GM19324 (cell line): Measurements from ENCODE around the gene CLASP2.

Experiments used
- ATAC-seq: cut with Tn5 transposase; IDR thresholded peaks from one replicate; pipeline ENCODE4 v1.9.1; 2021; ENCODE audit warnings: mild to moderate bottlenecking, moderate library complexity; ENCODE audit not compliant: unreplicated experiment, low FRiP score

CLASP2 gene

DNA sequence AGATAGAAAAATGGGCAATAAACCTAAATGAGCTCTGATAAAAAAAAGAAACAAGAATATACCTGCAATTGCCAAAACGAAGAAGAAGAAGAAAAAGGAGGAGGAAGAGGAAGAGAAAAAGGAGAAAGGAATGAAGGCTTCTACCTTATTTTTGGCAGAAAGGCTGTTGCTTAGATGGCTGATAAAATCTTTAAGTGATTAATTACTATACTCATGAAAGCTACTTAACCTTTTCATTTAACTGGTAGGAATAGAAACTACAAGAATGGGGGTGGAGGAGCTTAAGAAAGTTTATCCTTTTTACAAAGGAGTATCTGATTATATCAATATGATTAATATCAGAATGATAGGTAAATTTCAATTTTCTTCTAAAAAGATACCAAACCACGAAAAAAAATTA lies 75.2 kb downstream of the CLASP2 start:
- ATAC-seq = no peak

DNA sequence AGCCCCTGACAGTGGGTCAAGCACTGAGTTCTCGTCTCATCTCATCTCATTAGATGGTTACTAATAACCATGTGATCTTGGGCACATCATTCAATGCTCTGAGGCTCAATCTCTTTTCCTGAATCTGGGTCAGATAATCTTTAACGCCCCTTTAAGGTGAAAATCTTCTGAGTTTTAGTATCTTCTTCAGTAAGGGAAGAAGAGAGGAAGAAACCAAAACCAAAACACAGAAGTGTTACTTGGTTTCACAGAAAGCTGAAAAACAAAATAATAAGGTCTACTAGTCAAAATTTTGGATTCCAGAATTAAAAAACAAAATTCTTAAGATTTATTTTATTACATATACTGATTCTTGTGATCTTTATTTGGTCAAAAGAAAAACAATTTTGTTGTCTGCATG lies 78.2 kb downstream of the CLASP2 start:
- no peak for ATAC-seq

DNA sequence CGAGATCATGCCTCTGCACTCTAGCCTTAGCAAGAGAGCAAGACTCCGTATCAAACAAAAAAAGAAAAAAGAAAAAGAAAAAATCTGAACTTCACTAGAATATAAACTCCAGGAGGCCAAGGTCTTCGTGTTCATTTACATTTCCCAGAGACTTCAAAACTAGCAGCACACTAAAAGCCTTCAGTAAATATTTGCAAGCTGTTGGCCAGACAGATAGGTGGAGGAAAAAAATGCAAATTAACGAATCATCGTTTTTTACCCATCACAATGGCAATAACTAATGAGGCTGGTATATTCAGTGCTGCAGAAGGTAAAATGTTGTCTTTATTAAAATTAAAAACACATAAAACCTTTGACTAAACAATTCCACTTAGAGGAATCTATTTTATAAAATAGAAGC lies 80.6 kb downstream of the CLASP2 start:
- ATAC-seq = no peak

DNA sequence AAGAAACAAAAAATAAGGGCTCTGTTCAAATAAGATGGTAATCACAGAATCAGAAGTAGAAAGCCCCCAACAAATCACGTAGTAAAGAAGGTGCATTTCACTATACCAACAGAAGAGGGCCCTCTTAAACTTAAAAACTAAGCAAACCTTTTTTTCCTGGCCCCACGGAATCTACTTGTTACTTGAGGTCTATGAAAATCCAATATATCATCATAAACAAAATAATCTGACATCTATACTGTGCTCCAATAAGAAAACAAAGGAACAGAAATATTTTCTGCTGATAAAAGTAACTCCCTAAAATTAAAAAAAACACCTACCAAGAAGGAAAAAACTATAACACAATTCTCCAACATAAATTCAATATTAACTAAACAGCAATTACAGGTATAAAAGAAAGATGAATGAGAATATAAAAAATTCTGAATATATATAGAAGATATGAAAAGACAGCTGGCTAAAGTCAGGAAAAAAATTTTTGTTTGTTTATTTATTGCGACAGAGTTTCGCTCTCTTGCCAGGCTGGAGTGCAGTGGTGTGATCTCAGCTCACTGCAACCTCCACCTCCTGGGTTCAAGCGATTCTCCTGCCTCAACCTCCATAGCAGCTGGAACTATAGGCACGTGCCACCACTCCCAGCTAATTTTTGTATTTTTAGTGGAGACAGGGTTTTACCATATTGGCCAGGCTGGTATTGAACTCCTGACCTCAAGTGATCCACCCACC lies 81.8 kb downstream of the CLASP2 start:
- no peak for ATAC-seq

DNA sequence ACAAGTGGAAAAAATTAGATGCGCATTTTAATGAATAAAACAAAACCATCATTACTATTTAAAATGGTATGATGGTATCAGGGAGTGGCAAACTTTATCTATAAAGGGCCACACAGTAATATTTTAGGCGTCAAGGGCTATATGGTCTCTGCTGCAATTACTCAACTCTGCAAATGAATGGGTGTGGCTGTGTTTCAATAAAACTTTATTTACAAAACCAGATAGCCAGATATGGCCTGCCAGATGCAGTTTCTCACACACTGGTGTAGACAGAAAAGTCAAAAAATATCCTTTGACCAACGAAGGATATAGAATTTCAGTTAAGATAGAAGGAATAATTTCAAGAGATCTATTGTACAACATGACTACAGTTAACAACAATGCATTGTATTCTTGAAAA lies 83.8 kb downstream of the CLASP2 start:
- ATAC-seq = no peak

DNA sequence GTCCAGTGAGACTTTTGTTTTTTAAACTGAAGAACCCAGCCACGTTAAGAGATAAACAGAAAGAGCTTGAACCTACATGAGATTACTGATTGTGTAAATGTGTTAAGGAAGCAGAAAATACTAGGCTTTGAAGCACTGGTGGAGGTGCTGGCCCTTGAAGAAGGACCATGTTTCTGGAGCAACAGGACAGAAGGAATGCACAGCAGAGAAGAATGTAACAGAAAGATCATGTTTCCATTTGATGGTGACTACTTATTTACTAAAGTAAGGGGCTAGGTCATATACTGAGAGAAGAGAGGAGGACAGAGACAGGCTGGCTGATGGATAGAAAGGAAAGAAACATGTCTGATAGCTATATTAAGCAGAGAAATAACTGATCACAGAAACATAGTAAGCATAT lies 88.8 kb downstream of the CLASP2 start:
- ATAC-seq = no peak

DNA sequence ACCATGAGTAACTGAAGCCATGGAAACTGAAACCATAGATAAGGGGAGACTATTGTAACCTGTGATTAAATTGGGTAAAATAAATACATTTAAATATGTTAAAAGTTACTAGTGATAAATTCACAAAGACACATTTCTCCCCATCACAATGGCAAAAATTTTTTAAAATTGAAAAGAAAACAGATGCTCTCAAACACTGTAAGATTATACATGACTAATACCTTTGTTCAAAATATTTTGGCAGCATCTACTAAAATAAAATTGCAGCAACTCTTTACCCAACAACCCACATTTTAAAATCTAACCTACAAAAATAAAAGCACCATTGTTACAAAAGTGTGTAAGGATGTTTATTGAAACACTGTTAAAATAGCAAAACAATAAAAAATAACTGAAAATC lies 93.3 kb downstream of the CLASP2 start:
- no peak for ATAC-seq

DNA sequence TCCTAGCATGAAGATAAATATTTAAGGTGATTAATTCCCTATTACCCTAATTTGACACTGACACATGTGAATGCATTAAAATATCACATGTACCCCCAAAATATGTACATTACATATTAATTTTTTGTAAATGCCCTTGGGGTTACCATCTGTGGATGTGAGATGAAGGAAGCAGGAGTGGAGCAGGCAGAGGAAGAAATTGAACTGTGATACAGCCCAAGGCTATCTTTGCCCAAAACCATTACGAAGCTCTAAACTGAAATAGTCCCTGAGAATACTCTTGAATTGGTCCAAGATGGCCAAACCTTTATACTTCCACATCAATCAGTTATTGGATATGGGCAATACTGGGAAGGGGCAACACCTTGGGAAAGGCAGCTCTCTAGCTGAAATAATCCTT lies 105.0 kb downstream of the CLASP2 start:
- no peak for ATAC-seq

DNA sequence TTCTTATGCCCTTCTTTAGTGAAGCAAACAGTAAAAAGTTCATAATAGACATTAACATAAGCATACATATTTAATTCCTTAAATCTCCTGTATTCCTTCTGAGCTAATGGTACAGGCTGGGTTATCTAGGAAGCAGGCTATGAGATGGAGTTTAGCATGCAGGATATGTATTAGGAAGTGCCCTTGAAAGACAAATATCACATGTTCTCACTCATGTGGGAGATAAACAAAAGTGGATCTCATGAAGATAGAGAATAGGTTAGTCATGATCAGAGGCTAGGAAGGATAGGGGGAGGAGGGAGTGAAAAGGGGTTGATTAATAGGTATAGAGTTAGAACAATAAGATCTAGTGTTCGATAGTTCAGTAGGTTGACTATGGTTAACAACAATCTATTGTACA lies 105.4 kb downstream of the CLASP2 start:
- no peak for ATAC-seq

DNA sequence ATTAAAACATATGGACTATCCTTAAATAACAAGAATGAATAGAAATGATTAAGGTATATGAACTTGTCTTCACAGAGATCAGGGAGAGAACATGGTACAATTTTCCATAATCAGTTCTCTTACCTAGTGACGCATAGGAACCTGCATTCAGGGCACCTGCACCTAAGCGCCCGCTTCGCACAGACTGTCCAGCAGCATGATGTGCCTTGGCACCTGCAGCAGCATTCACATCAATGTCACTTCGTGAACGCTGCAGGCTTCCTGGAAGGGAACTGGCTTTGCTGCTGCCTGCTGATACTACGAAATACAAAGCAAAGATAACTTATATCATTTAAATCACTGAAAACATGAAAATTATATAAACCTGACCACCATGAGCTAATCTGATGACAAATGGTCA lies 115.2 kb downstream of the CLASP2 start:
- ATAC-seq = no peak

DNA sequence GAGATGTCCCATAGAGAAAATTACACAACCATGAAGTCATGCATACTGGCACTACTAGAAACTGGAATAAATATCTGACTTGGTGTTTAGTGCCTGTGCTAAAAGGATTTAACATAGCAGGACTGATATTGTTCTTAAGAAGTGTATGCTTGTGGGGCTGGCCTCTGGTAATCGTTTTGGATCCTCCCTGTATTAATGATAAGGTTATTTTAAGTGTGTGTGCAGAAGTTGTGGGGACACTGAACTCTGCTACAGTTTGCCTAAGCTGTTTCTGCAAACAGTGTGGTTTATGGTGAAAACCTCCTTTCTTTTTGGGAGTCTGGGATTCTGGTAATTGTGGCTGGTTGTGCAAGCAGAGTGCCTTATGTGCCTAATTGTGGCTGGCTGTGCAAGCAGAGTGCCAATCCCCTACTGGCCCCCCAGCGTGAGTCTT lies 120.8 kb downstream of the CLASP2 start:
- ATAC-seq = no peak

DNA sequence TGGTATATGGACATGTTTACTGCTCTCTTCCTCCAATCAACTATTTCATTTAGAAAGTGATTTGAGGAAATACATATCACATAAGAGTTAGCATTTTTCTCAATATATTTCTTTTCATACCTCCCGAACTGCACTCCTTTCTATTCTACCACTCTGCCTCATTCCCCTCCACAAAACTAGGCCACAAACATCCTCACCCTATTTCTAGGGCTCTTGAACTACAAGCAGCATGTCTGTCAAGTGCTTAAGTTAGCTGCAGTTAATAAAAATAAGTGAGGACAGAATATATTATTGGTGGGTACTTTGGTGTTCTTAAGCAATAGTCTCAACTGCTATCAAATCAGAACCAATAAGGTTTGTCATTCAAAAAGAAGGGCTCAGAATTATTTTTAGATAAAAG lies 125.1 kb downstream of the CLASP2 start:
- no peak for ATAC-seq

DNA sequence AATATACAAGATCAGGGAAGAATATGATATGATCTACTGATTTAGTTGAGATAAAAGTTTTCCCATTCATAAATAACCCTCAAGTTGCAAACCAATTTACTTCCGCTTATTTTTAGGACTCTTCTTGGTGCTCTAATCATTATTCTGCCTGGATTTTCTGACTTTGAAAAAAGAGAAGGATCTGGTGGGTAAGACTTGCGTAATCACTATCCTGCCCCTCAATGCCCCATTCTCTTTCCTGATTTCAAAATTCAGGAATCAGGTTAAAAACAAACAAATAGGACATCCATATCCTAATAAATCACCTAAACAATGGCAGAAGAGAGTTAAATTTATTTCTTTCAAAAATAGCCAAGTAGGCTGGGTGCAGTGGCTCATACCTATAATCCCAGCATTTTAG lies 127.5 kb downstream of the CLASP2 start:
- ATAC-seq = no peak

DNA sequence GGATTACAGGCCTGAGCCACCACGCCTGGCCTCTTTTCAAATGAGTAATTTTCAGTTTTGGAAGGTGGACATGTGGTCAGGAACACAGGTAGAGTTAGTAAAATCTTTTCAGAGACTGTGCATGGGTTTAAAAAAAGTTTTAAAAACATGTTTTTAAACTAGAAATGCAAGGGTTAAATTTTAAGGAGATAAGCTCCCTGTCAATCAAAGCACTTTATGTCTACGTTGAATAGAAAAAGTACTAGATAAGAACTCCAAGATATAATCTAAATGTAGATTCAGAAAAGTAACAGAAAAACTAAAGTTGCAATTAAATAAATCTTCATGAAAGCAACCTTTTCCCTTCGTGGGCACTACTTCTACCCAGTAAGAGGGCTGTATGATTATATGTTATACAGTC lies 131.7 kb downstream of the CLASP2 start:
- no peak for ATAC-seq

DNA sequence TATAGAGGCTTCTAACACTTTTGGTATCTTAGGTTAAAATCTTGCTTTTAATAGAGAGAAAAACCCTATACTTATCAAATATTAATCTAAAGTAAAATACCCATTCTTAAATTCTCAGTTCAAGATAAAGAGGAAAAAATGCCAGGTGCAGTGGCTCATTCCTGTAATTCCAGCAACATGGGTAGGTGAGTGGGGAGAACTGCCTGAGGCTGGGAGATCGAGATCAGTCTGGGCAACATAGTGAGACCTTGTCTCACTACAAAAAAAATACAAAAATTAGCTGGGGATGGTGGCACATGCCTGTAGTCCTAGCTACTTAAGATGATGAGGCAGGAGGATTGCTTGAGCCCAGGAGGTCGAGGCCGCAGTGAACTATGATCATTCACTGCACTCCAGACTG lies 135.8 kb downstream of the CLASP2 start:
- no peak for ATAC-seq

DNA sequence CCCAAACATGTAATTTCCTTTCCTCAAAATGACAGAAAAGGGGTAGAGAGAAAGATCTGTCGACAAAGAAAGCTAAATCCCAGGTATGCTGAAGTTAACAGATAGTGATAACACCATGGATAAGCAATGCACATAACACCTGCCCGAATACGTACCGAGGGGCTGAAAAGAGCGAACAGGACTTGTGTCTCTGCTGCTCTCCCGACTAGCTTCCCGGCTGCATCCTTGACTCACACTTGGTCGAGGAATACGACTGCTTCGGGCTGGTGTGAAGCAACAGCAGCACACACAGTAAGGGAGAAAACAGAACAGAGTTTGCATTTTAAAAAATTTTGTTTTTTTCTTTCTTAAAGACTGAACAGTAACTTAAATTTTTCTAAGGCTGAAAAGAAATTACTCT lies 136.4 kb downstream of the CLASP2 start:
- no peak for ATAC-seq

DNA sequence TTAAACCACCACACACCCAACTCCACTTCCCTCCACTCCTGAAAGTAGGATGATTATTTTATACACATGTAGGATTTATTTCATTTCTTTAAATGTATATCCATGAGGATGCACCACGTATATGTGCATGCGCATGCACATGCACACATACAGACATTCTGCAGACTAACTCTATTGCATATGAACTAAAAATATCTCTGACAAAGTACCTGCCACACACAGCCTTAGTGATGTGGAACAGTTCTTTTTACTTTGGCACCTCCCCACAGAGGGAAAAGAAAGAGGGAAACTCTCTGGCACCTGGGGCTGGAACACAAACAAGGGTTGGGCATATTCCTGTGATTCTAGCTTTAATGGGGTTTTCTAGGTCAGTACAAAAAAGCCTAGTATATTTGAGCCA lies 138.2 kb downstream of the CLASP2 start:
- no peak for ATAC-seq

DNA sequence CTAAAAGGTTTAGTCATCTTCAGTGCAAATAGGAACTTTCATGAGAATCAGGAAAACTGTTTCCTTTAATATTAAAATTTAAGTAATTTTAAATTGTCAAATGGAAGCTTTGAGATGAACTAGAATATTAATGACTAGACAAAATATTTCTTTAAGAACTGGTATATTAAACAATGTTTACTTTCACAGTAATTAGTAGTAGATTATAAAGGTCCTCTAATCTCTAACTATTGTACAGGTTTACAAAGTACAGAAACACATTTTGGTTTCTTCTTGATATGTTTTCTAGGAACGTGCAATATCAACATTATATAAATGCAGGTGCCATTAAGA lies 138.9 kb downstream of the CLASP2 start:
- ATAC-seq = no peak

DNA sequence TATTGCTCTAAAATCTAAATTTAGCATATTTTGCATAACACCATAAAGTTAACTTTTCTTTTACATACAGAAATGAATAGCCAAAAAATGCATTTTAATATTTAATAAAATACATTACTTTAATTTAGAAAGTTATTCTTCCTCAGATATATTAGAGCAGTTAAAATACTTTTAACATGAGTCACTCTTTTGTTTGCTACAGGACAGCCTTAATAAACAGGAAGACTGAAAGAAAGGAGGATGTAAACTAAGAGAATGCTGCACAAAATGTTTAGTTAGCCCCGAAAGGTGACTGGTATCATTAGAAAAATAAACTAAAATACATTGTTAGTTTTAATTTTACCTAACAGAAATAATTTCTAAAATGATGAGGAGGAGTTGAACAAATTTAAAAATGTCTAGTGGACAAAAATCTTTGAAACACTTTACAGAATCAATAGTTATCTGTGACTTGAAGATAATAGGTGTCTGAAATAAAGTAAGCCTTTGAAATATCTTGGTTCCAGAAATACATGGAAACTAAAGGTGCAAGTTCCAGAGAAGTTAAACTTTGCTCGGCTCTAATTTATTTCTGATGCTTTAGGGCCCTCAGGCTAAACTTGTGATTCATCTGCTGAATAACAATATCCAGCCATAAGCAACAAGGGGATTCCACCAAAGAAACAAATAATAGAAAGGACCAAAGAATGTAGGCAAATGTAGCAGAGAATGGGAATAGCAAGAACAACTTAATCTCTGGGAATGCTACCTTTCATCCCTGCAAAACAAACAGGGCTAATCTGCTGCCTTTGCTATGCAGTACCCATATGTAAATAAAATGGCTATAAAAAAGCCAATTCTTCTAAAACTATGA lies 139.5 kb downstream of the CLASP2 start:
- ATAC-seq = no peak

DNA sequence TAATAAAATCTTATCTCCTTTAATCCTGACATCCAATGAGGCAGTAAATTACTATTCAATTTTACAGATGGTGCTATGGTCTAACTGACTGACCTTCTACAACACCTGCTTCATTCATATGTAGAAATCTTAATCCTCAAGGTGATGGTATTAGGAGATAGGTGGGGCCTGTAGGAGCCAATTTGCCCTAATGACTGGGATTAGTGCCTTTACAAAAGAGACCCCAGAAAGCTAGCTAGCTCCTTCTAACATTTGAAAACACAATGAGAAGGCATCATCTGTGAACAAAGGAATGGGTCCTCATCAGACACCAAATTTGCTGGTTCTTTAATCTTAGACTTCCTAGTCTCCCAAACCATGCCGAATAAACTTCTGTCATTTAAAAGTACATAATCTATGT lies 140.5 kb downstream of the CLASP2 start:
- no peak for ATAC-seq

DNA sequence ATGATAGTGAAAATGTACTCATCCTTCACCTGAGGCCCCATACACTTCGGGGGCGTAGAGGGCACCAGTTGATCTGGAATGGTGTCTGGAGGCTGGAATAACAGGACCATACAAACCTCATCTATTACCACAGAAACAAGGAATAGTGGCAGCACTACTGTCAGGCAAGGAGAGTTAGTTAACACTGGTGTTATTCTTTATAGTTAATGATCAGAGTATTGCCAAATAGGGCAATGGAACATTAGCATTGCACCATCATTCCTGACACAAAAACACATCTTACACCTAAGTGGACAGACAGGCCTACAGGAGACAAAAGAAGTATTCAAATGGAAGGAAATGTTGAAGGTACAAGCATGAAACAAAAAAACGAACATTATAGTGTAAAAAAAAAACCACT lies 140.9 kb downstream of the CLASP2 start:
- ATAC-seq = no peak

DNA sequence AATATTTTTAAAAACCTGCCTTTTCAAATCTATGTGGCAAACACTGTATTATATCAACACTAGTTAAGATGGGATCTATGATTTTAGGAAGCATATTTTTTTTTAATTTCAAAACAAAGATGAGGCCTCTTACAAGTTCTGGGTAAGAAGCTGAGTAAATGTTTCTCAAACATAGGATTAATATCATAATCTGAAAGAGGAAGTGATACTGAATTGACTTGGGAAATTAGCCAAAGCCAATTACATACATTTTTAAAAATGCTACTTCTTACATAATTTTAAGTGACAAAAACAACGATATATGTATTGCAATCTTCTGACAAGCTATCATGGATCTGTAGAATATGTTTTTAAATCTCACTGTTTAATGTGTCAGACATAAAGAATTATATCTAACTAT lies 142.7 kb downstream of the CLASP2 start:
- ATAC-seq = no peak
